DOHH2 (cell line): ENCODE results near the gene G2E3.
A peak's percentile ranks its signal among the peaks of the same experiment; 100 is the strongest.

Experiments used
- H3F3A ChIP-seq: fragments of 200-600 bp; sonication (generic), shearing (Covaris generic); 2 replicates; pipeline ENCODE4 v1.6.0; 2016; ENCODE audit warnings: antibody characterized with exemption, mild to moderate bottlenecking; ENCODE audit not compliant: control insufficient read depth, insufficient read depth
- H3K27ac ChIP-seq: fragments of 200-600 bp; sonication (generic); 2 replicates; pipeline ENCODE4 v1.5.1; 2014; ENCODE audit warnings: low read depth, mild to moderate bottlenecking, low read length, moderate library complexity
- H3K27me3 ChIP-seq: fragments of 200-600 bp; sonication (generic); 2 replicates; pipeline ENCODE4 v1.6.1; 2014; ENCODE audit warnings: mild to moderate bottlenecking, low read length, mixed read lengths; ENCODE audit not compliant: control insufficient read depth
- H3K36me3 ChIP-seq: fragments of 200-600 bp; sonication (generic); 2 replicates; pipeline ENCODE4 v1.6.1; 2014; ENCODE audit warnings: mild to moderate bottlenecking, low read length, moderate library complexity, mixed read lengths; ENCODE audit not compliant: control insufficient read depth
- H3K4me1 ChIP-seq: fragments of 200-600 bp; sonication (generic); 2 replicates; pipeline ENCODE4 v1.6.1; 2014; ENCODE audit warnings: mild to moderate bottlenecking, low read length, mixed read lengths; ENCODE audit not compliant: control insufficient read depth
- H3K4me2 ChIP-seq: fragments of 200-600 bp; sonication (generic); 2 replicates; pipeline ENCODE4 v1.6.0; 2014; ENCODE audit warnings: mild to moderate bottlenecking, low read length, moderate library complexity
- H3K4me3 ChIP-seq: fragments of 200-600 bp; sonication (generic); 2 replicates; pipeline ENCODE4 v1.5.1; 2014; ENCODE audit warnings: mild to moderate bottlenecking, low read length, mixed read lengths
- H3K79me2 ChIP-seq: fragments of 200-600 bp; sonication (generic); 2 replicates; pipeline ENCODE4 v1.6.1; 2014; ENCODE audit warnings: mild to moderate bottlenecking, low read length, mixed read lengths; ENCODE audit not compliant: control insufficient read depth
- H3K9me2 ChIP-seq: fragments of 200-600 bp; sonication (generic); replicated peaks from 2 replicates; pipeline ENCODE4 v1.6.1; 2014; ENCODE audit warnings: mild to moderate bottlenecking, low read length, mixed read lengths; ENCODE audit not compliant: control insufficient read depth
- H3K9me3 ChIP-seq: fragments of 200-600 bp; sonication (generic); 2 replicates; pipeline ENCODE4 v1.6.1; 2014; ENCODE audit warnings: antibody characterized with exemption, low read length, mixed read lengths; ENCODE audit not compliant: control insufficient read depth, insufficient read depth
- H4K20me1 ChIP-seq: fragments of 200-600 bp; sonication (generic); 2 replicates; pipeline ENCODE4 v1.6.0; 2014; ENCODE audit warnings: low read depth, mild to moderate bottlenecking, antibody characterized with exemption, low read length, moderate library complexity; ENCODE audit not compliant: control insufficient read depth, insufficient read depth
- EZH2phosphoT487 ChIP-seq: fragments of 200-600 bp; sonication (generic); IDR thresholded peaks from 2 replicates; pipeline ENCODE4 v1.6.1; 2017; ENCODE audit warnings: borderline replicate concordance, mild to moderate bottlenecking, antibody characterized with exemption, low read length, moderate library complexity, mixed read lengths
- TF ChIP-seq, protein P1 (sequence below): fragments of 200-600 bp; sonication (generic); IDR thresholded peaks from one replicate; pipeline ENCODE4 v1.5.1; 2014; ENCODE audit warnings: antibody characterized with exemption, mild to moderate bottlenecking, low read depth, low read length; ENCODE audit not compliant: poor library complexity, severe bottlenecking

G2E3 gene

DNA sequence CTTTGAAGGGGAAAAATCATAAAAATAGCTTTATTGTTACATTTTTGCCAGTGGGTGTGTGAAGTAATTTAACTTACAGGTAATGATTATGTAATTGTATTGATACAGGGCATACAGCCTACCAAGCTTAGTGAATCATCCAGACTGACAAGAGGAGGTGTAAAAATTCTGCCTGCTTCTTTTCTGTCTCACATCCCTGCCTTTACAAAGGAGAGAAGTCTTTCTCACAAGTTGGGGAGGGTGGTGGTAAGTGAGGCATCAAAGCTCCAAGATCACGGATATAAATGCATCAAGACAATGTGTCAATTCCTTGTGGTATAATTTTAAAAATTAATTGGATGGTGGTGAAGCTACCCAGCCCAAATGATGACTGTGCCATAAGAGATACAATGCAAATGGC lies 39.0 kb upstream of the G2E3 start:
- no peak for TF ChIP-seq EZH2phosphoT487
- TF ChIP-seq, protein P1, sequence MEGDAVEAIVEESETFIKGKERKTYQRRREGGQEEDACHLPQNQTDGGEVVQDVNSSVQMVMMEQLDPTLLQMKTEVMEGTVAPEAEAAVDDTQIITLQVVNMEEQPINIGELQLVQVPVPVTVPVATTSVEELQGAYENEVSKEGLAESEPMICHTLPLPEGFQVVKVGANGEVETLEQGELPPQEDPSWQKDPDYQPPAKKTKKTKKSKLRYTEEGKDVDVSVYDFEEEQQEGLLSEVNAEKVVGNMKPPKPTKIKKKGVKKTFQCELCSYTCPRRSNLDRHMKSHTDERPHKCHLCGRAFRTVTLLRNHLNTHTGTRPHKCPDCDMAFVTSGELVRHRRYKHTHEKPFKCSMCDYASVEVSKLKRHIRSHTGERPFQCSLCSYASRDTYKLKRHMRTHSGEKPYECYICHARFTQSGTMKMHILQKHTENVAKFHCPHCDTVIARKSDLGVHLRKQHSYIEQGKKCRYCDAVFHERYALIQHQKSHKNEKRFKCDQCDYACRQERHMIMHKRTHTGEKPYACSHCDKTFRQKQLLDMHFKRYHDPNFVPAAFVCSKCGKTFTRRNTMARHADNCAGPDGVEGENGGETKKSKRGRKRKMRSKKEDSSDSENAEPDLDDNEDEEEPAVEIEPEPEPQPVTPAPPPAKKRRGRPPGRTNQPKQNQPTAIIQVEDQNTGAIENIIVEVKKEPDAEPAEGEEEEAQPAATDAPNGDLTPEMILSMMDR, result no peak
- Histone ChIP-seq H3K27me3 (no peaks in the 10 kb centered on the region), H3K4me2 (no peak overlapping the region), H3K79me2 (no peaks in the 10 kb centered on the region), H3K4me1 (0 out of 2 replicates have a peak, but pooled peaks cover 3% of the 10 kb centered on the region), H4K20me1 (no peaks in the 10 kb centered on the region), H3K4me3 (no peak overlapping the region), H3K36me3 (no peaks in the 10 kb centered on the region), H3K9me2 (no peaks in the 10 kb centered on the region), H3K27ac (no peak overlapping the region), H3F3A (no peaks in the 10 kb centered on the region), H3K9me3 (no peaks in the 10 kb centered on the region)

DNA sequence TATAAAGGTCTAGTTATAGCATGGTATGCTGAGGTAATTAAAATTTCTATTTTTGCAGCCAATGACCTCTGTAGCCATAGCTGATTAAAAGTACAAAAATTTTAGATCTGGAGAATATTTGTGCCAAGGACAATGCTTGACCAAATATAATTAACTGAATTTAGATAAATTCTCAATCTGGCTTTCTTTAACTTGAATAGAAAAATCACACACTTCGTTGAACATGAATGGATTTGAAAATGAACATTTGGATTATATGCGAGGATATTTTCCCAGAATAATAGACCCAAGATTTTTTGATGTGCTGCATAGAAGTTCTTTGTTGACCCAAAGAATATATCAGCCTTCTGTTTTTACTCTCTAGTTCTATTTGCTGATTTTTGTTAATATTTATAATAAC lies 38.4 kb upstream of the G2E3 start:
- H3K4me2 ChIP-seq, result no peak overlapping the region
- H3K4me1 ChIP-seq, result 0 out of 2 replicates have a peak, but pooled peaks cover 3% of the 10 kb centered on the region
- H3K27ac ChIP-seq, result no peak overlapping the region
- H3K4me3 ChIP-seq, result no peak overlapping the region
- no peaks in the 10 kb centered on the region for H4K20me1 ChIP-seq
- no peaks in the 10 kb centered on the region for H3K27me3 ChIP-seq
- TF ChIP-seq, protein P1, result no peak
- no peaks in the 10 kb centered on the region for H3K36me3 ChIP-seq
- H3K9me3 ChIP-seq, result no peaks in the 10 kb centered on the region
- H3K79me2 ChIP-seq, result no peaks in the 10 kb centered on the region
- H3F3A ChIP-seq, result no peaks in the 10 kb centered on the region
- no peaks in the 10 kb centered on the region for H3K9me2 ChIP-seq

DNA sequence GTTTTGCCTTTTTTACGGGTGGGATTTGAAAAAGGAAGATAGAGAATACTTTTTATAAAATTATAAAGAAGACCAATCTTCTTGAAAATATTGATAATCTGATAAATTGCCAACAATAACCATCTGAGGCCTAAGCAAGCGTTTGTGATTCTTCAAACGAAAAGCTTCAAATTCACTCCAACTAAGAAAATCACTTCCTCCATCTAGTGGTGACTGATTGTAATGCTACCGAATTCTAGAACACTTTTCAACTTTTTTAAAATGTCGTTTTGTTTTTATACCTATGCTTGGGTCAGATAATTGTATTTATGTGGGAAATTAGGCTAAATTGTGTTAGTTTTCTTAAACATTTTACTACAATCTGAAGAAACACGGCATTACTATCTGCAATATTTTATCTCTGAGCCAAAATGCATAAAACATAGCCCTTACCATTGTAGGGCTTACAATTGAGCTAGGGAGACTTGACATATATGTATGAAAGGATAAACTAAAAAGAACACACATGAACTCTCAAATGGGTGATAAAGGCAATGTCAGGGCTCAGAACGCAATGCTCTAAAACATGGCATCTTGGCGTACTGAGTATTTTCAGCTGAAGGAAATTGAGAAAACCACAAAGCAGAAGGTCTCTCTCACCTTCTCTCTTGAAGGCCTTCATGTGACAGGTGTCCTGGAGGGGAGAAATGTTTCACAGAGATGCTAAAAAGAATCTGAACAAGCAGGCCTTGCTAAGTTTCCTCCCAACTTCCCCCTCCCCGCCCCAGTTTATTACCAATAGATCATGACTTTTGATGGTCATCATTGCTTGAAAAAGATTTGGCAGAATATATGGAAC lies 36.8 kb upstream of the G2E3 start:
- Histone ChIP-seq H3K79me2 (no peaks in the 10 kb centered on the region), H4K20me1 (no peaks in the 10 kb centered on the region), H3K27me3 (no peaks in the 10 kb centered on the region), H3K4me2 (no peak overlapping the region), H3K27ac (no peak overlapping the region), H3K36me3 (no peaks in the 10 kb centered on the region), H3K9me3 (no peaks in the 10 kb centered on the region), H3K4me1 (0 out of 2 replicates have a peak, but pooled peaks cover 3% of the 10 kb centered on the region), H3K9me2 (no peaks in the 10 kb centered on the region), H3F3A (no peaks in the 10 kb centered on the region), H3K4me3 (no peak overlapping the region)
- TF ChIP-seq, protein P1, result peak; percentile 66
- no peak for TF ChIP-seq EZH2phosphoT487
